Stimulated activated CD8-positive, alpha-beta memory T cell treated with anti-CD3 and anti-CD28 coated beads, Interleukin-7, amount 100 ng/mL, for 24 hours (primary cell): ENCODE measurements around the gene TAS2R43.
"Not testable (repeated sequence)": the region's sequence is repeated elsewhere in the genome, so short reads cannot be mapped to it uniquely, and the experiment has no call there.

Source experiments
- DNase-seq: peaks from one replicate; pipeline ENCODE4 v3.0.0-alpha.2; 2020; ENCODE audit warnings: low read depth

Gene TAS2R43

GRCh38 chr12:11059784-11060183 is 32.3 kb downstream of the TAS2R43 start:
- DNase-seq: no peak

- DNase-seq: no peak
Measured at GRCh38 chr12:11059041-11059440, 33.1 kb downstream of the TAS2R43 start.

GRCh38 chr12:11055306-11055705 is 36.8 kb downstream of the TAS2R43 start:
- no peak for DNase-seq

GRCh38 chr12:11049806-11050531 is 42.1 kb downstream of the TAS2R43 start:
- DNase-seq: not testable (repeated sequence)

GRCh38 chr12:11041366-11041765 is 50.7 kb downstream of the TAS2R43 start:
- not testable (repeated sequence) for DNase-seq
